ENCODE measurements around the gene MTERF2.

GRCh38 chr12:106985479-106985878, 1.5 kb downstream of the MTERF2 start:
- no peak for TF ChIP-seq CTCF (IDR thresholded peaks at IDR 0.05; ENCODE audit: insufficient read depth, low read length)
- TF ChIP-seq POLR2AphosphoS5 (IDR thresholded peaks at IDR 0.05; ENCODE audit: low read depth), result no peak
- TF ChIP-seq GABPA (IDR thresholded peaks at IDR 0.05; ENCODE audit: low read depth), result no peak
- TF ChIP-seq SPI1 (IDR thresholded peaks at IDR 0.05; ENCODE audit: borderline replicate concordance, low read depth), result no peak
